HG03097 (cell line): ENCODE measurements around the gene LMAN1L.

Experiments used
- ATAC-seq: cut with Tn5 transposase; IDR thresholded peaks from one replicate; pipeline ENCODE4 v1.9.1; 2021; ENCODE audit not compliant: unreplicated experiment, low FRiP score

LMAN1L gene

DNA sequence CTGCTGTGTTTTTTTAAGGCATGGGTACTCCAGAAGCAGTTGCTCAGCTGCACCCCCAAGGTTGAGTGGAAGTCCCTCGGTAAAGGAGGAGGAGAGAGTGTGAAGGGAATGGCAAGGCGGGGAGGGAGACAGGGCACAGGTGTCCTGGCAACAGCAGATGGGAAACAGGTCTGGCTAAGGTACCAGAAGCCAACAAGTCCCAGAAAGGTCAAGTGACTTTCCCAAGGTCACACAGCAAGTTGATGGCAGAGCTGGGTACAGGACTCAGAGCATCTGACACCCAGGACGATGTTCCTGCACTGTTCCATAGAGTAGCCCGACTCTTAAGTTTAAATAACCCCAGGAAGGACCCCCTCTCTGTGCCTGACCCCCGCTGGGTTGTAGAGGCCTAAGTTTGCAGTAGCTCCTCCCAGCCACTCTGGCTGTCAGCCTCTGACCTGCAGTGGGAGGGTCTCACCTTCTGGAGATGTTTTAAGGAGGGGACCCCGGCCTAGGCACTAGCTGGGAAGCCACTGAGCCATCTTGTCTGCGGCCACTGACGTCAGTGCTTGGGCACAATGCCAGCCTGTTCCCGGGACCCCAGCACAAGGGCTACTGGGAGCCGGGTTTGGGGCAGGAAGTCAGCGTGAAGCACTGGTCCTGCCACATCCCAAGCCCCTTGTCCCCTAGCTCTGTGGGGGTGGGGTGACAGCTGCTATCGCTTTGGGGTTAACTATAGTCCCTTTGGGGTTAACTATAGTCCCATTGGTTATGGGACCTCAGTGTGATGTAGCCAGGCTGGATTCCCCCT lies 20.2 kb upstream of the LMAN1L start:
- ATAC-seq = no peak

DNA sequence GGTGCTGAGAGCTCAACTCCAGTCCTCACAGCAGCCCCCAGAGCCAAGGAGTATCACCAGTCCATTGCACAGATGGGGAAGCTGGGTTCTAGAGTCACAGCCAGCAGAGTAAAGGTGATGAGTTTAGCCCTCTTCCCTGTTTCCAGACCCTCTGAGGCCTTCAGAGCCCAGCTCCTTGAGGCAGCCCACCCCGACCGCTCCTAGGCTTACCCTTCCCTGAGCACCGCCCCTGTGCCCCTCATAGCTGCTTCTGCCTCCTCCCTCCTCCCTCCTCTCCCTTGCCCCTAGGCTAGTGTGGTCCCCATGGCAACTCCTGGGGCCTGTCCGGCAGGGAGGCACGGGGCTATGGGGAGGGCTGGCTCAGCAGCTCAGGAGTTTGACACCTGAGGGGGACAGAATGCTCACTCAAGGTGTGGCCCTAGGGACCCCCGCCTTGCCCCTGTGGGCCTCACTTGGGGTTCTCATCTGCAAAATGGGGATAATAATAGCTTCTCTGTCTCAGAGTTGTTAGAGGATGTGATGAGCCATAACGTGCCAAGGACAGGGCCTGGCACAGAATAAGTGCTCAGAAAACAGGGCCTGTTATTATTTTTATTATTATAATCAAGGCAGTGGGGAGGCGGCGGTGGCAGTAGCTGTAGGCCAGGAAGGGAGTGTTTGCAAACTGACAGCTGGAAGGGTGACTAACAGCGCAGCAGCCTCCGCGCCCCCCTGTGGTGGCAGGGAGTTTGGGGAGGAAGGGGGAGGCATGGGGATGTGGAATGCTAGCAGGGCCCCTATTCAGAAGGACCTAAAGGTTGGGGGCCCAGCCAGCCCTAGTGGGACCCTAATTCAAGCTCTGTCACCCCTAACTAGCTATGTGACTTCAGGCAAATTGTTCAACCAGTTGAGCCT lies 19.3 kb upstream of the LMAN1L start:
- no peak for ATAC-seq

DNA sequence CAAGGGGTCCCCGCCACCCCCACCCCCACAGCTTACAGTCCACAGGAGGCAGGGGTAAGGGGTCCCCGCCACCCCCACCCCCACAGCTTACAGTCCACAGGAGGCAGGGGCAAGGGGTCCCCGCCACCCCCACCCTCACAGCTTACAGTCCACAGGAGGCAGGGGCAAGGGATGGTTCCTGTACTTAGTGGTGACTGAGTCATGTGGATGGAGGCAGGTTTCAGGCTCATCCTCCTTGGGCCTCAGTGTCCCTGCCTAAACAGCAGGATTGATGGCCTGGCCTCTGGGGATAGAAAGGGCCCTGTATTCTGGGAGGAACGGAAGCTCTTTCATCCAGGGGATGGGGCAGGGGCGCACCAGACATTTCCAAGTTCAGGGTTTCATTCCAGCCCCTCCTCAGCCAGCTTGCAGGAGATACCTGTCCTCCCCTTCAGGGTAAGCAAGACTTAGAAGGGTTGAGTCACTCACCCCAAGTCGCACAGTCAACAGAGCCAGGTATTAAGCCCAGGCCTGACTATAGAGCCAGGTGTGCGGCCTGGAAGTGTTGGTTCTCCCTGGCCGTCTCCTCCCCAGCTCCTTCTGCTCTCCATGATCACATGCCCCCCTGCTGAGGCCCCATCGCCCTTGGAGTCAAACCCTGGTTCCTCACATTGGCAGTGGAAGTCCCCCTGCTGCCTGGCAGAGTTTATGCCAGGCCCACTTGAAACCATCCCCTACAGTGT lies 18.2 kb upstream of the LMAN1L start:
- ATAC-seq = no peak

DNA sequence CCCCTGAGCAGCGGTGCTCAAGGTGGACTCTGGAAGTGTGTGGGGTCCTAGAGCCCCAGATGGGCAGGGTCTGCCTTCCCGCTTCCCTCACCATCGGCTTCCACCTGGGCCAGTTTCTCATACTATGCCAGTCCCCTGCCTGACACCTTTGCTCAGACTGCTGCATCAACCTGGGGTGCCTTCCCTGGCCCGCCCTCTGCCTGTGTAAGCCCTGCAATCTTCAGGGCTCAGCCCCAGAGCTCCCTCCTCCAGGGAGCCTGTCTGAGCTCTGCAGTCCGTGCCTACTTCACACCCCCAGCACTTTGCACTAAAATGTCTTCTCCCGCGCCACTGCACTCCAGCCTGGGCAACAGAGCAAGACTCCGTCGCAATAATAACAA lies 17.7 kb upstream of the LMAN1L start:
- ATAC-seq = no peak

DNA sequence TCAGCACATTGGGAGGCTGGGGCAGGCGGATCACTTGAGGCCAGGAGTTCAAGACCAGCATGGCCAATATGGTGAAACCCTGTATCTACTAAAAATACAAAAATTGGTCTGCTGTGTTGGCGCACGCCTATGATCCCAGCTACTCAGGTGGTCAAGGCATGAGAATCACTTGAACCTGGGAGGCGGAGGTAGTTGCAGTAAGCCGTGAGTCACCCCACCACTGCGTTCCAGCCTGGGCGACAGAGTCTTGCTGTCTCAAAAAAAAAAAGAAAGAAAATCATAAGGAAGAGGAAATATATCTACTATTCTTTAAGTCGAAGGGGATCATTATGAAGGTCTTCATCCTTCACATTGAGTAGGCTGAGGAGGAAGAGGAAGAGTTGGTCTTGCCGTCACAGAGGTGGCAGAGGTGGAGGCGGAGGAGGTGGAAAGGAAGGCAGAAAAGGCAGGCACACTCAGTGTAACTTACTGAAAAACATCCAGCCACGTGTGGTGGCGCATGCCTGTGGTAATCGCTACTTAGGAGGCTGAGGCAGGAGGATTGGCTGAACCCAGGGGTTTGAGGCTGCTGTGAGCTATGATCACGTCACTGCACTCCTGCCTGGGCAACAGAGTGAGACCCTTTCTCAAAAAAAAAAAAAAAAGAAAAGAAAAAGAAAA lies 16.5 kb upstream of the LMAN1L start:
- ATAC-seq = no peak

DNA sequence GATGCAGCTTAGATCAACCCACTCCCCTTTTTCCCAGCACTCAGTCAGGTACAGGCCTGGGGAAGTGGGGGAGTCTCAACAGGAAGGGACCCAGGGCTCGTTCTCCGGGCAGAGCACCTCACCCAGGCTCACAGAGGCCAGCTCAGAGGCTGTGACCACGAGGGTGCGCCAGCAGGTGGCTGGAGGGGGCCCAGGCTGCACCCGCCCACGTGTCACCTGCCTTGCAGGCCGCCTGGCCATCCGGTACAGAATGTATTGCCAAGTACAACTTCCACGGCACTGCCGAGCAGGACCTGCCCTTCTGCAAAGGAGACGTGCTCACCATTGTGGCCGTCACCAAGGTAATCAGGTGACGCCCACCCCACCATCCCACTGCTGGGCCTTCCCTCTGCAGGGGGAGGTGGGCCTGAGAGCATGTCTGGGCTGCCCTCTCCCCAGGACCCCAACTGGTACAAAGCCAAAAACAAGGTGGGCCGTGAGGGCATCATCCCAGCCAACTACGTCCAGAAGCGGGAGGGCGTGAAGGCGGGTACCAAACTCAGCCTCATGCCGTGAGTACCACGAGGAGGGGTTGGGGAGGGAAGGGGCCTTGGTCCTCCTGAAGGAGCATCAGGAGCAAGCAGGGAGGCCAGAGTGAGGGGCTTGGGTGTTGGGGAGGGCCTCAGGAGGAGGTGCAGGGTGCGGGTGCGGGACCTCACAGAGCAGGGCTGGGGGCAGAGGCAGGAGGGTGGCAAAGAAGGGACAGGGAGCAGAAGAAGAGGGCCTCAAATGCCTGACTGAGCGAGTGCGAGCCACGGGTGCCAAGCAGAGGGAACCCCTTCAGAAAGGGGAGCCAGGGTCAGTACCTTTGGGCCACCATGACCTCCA lies 14.0 kb upstream of the LMAN1L start:
- no peak for ATAC-seq

DNA sequence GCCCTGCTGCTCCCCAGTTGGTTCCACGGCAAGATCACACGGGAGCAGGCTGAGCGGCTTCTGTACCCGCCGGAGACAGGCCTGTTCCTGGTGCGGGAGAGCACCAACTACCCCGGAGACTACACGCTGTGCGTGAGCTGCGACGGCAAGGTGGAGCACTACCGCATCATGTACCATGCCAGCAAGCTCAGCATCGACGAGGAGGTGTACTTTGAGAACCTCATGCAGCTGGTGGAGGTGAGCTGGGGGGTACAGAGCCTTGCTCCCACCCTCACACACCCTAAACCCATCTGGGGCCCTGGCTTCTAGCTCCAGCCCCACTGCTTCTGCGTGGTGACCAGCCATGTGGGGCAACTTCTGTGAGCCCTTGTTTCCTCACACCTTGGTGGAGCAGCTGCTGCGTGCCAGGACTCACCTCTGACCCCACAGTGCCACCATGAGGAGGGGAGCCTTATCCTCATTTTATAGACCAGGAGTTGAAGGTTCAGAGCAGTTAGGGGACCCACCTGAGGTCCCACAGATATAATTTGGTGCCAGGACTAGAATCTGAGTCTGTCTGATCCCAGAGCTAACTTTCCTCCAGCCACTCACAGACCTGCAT lies 13.3 kb upstream of the LMAN1L start:
- no peak for ATAC-seq

DNA sequence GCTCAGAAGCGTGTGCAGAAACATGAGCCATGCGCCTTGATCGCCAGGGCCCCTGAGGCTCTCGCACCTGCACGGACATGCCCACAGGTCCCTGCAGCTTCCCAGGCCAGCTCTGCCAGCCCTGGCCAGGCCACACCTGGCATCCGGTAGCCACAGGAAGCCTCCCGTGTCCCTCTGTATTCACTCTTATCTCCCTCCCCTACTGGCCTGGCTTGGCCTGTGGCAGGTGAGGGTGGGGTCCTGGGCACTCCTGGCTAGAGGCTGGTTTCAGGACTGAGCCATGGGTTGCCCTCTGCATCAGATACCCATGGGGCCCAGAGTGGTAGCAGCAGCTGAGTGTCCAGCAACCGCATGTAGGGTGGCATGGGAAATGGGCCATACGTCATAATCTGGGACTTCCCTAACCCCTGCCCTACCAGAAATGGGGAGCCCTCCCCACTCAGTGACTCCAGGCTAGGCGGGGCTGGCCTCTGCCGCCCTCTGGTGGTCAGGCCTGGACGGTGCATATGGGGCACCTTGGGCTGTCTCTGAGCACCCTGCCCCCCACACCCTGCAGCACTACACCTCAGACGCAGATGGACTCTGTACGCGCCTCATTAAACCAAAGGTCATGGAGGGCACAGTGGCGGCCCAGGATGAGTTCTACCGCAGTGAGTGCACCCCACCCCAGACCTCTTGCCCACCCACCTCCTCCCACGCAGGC lies 12.6 kb upstream of the LMAN1L start:
- ATAC-seq = peak; percentile 71

DNA sequence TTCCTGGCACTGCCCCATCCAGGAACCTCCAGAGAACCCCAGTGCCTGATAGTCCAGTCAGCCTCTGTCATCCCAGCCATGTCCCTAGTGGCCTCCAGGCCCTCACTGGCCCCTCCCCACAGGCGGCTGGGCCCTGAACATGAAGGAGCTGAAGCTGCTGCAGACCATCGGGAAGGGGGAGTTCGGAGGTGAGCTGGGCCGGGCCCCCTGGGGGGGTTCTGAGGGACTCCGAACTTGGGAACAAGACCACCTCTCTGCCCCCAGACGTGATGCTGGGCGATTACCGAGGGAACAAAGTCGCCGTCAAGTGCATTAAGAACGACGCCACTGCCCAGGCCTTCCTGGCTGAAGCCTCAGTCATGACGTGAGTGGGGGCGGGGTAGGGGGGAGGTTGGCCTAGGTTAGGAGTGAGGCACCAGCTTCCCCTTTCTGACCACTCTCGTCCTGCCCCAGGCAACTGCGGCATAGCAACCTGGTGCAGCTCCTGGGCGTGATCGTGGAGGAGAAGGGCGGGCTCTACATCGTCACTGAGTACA lies 12.0 kb upstream of the LMAN1L start:
- no peak for ATAC-seq

DNA sequence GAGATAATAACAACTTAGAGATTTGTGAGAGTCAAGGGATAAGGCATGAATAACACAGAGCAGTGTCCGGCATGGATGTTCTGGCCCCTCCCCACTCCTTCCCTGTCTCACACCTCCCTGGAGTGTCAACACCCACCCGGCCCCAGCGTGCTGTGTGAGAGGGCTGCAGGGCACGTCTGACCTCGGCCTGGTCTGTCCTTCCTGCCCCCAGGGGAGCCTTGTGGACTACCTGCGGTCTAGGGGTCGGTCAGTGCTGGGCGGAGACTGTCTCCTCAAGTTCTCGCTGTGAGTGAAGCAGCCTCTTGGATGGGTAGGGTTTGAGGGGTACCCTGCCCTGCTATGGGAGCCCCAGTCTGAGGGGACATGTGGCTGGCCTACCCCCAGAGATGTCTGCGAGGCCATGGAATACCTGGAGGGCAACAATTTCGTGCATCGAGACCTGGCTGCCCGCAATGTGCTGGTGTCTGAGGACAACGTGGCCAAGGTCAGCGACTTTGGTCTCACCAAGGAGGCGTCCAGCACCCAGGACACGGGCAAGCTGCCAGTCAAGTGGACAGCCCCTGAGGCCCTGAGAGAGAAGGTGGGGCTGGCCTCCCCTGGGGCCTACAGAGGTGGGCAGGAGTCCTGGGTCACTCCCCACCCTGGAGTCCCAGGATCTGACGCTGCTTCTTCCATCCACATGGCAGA lies 11.2 kb upstream of the LMAN1L start:
- no peak for ATAC-seq

DNA sequence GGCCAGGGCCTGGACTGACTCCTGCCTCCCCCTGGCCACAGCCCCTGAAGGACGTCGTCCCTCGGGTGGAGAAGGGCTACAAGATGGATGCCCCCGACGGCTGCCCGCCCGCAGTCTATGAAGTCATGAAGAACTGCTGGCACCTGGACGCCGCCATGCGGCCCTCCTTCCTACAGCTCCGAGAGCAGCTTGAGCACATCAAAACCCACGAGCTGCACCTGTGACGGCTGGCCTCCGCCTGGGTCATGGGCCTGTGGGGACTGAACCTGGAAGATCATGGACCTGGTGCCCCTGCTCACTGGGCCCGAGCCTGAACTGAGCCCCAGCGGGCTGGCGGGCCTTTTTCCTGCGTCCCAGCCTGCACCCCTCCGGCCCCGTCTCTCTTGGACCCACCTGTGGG lies 10.3 kb upstream of the LMAN1L start:
- no peak for ATAC-seq

DNA sequence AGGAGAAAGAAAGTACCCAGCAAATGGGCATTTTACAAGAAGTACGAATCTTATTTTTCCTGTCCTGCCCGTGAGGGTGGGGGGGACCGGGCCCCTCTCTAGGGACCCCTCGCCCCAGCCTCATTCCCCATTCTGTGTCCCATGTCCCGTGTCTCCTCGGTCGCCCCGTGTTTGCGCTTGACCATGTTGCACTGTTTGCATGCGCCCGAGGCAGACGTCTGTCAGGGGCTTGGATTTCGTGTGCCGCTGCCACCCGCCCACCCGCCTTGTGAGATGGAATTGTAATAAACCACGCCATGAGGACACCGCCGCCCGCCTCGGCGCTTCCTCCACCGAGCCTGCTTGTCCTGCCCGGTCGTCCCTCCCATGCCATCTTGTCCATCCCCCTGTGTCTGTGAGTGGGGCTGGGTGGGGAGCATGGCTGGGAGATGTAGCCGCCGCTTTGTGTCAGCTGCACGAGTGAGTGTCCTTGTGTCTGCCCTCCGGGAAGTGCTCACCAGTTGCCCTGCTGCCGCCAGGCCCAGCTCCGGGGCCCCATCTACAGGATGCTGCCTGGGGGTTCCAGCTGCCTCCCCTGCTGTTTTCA lies 9.7 kb upstream of the LMAN1L start:
- ATAC-seq = no peak

DNA sequence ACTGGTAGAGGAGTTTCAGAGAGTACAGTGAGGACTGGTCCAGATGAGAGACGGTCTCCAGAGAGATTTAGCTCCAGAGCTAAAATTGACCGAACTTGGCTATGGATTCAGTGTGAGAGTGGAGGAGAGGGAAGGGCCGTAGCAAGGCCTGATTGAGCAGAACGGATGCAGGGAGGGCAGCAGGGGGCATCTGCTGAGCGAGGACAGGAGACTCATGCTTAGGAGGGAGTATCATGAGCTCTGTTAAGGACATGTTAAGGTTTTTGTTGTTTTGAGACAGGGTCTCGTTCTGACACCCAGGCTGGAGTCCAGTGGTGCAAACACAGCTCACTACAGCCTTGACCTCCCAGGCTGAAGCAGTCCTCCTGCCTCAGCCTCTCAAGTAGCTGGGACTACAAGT lies 7.7 kb upstream of the LMAN1L start:
- no peak for ATAC-seq

DNA sequence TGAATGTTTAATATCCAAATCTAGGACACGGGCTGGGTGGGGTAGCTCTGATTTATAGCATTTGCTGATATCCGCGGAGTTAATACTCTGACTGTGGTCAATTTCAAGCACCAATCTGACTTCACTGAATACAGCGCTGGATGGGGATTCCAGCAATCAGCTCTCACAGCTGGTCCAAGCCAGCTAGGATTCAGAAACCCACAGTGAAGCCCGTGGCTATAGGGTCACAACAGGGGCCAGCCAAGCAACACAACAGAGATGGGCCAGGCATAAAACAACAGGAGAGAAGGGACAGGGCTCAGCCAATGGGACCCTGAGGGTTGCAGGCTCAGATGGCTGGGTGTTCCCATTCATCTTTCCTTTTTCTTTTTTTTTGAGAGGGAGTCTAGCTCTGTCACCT lies 5.4 kb upstream of the LMAN1L start:
- ATAC-seq = no peak

DNA sequence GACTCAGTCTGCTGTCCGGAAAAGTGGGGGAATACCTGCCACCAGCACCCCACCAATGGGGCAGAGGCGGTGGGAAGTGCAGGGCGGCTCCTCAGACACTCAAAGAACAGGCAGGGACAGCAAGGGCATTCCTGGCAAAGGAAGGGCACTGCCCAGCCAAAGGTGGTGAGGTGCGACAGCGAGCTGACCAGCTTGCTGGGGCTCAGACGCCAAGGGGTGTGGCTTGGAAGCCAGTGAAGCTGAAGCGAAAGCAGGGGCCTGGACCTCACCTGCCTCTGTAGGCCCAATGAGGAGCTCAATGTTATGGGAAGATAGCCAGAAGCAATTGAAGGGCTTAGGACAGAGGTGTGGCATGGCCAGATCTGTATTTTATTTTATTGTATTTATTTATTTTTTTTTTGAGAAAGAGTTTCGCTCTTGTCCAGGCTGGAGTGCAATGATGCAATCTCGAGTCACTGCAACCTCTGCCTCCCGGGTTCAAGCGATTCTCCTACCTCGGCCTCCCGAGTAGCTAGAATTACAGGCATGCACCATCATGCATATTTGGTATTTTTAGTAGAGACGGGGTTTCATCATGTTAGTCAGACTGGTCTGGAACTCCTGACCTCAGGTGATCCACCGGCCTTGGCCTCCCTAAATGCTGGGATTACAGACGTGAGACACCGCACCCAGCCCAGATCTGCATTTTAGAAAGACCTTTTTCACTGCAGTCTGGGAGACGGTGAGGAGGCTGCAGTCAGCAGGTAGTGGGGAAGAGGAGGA lies 4.4 kb upstream of the LMAN1L start:
- no peak for ATAC-seq

DNA sequence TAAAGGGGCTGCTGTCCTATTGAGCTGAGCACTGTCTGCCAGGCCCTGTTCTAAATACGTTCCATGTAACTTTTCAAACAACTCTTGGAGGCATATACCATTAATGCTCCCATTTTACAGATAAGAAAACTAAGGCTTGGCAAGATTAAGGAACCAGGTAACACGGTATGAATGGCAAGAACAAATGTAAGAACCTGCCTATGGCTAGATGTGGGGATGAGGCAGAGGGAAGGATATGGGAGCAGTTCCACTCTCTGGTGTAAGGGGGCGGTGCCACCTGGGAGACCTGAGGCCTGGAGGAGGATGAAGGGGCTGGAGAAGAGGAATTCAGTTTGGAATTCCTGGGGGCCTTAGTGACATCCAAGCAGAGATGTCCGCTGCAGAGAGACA lies 3.8 kb upstream of the LMAN1L start:
- ATAC-seq = no peak

DNA sequence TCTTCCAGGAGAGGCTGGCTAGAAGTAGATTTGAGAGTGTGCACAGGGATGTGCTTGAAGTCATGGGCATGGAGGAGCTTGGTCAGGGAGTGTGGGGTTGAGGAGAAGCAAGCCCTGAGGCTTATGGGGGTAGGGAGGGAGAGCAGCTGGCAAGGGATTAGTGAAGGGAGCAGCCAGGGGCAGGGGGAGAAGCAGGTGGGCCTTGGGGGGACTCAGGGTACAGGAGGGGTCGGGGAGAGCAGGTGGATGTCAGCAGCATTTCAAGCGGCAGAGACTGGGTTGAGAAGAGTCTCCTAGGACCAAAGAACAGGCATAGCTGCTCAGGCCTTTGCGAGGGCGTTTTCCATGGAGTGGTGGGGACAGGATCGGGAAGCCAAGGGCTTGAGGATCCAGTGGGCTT lies 3.4 kb upstream of the LMAN1L start:
- no peak for ATAC-seq
